ENCODE measurements around the gene ZNF394.
A peak's percentile ranks its signal among the peaks of the same experiment; 100 is the strongest.
"Not testable (repeated sequence)": the region's sequence is repeated elsewhere in the genome, so short reads cannot be mapped to it uniquely, and the experiment has no call there.

Gene ZNF394

DNA sequence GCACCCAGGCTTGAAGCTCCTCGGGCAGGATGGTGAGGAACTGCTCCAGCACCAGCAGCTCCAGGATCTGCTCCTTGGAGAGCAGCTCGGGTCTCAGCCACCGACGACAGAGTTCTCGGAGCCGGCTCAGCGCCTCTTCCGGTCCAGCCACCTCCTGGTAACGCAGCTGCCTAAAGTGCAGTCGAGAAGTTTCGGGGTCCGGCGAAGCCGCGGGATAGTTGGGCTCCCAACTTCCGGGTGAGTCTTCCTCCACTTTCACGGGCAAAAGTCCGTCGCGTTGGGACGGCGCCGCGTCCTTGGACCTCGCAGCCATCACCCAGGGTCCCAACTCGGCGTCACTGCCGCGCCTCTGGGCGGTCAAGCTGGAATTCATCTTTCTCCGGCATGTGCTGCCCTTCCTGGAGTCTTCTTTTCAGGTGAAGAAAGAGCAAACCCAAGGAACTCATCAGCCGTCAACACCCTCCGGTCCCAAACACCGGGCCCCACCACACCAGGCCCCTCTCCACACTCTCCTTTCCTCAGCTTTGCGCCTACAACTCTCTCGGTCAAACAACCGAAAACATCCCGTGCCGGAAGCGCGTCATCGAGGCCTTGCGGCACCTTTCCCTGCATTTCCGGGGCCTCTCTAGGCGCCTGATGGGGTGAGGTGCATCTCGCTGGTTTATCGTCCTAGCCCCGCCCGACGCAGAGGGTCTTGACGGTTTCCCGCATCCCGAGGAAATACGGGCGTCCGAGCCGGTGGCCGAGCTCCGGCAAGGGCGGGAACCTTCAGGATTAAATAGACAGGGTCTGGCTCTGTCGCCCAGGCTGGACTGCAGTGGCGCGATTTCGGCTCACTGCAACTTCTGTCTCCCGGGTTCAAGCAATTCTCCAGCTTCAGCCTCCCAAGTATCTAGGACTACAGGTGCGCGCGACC lies at the start of gene ZNF394:
ZNF394 (minus strand) TSS at position 561 of the 916 bp plus-strand sequence; CDS start at position 373, 188 bp downstream.
- peak; percentile 86 for DNase-seq

DNA sequence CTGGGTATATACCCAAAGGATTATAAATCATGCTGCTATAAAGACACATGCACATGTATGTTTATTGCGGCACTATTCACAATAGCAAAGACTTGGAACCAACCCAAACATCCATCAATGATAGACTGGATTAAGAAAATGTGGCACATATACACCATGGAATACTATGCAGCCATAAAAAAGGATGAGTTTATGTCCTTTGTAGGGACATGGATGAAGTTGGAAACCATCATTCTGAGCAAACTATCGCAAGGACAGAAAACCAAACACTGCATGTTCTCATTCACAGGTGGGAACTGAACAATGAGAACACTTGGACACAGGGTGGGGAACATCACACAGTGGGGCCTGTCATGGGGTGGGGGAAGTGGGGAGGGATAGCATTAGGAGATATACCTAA lies 49.5 kb upstream of the ZNF394 start:
- not testable (repeated sequence) for DNase-seq

DNA sequence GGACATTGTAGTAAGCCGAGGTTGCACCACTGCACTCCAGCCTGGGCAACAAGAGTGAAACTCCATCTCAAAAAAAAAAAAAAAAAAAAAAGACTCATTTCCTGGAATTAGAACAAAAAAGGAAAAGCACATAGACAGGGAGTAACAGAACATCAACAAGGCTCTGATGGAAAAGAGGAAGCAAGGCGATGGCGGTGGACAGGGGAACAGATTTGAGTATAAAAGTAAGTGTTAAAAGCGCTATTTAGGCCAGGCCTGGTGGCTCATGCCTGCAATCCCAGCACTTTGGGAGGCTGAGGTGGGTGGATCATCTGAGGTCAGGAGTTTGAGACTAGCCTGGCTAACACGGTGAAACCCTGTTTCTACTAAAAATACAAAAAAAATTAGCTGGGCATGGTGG lies 45.2 kb upstream of the ZNF394 start:
- not testable (repeated sequence) for DNase-seq

DNA sequence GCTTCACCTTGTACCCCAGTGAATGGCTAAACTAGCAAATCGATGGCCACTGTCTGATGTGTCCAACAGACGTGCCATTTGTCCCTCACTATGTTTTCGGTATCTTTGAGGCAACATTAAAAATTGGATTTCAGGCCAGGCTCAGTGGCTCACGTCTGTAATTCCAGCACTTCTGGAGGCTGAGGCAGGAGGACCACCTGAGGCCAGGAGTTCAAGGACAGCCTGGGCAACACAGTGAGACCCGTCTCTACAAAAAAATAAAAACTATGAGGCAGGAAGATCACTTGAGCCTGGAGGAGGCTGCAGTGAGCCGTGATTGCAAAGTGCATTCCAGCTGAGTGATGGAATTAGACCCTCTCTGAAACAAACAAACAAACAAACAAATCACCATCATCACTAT lies 43.8 kb upstream of the ZNF394 start:
- no peak for DNase-seq

DNA sequence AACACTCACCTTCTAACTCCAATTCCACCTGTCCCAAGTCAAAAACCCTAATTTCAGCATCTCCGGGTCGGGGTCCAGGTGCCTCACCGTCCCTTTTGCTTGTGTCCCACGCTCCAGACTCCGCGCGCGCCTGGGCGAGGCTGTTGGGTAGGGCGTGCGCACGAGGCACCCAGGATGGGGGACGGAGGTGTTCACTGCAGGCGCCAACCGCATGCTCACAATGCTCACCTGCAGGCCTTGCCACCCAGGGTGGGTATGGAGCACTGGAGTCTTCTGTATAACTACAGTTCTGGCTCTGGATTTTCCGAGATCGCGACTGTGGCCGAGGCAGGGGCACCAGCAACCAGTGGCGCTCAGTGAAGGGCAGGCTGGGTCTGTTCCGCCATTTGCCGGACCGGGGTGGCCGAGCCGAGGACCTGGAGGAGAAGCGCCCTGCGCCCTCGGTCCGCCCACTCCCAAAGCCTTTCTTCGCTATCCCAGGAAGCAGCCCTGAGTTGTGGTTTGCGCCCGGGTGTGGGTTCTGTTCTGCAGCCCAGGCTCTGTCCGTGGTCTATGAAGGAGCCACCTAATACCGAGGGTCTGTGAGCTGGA lies 43.1 kb upstream of the ZNF394 start:
- no peak for DNase-seq

DNA sequence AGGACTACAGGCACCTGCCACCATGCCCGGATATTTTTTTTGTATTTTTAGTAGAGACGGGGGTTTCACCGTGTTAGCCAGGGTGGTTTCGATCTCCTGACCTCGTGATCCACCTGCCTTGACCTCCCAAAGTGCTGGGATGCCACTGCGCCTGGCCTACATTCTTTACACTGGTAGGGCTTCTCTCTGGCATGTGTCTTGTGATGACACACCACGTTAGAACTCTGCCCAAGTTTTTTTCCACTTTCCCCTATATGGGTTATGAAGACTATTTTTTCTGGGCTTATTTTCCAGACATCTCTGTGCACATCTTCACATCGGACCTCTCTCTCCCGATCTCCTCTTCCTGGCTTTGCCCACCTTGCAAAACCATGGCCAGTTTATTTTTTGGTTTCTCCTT lies 41.1 kb upstream of the ZNF394 start:
- DNase-seq: no peak

DNA sequence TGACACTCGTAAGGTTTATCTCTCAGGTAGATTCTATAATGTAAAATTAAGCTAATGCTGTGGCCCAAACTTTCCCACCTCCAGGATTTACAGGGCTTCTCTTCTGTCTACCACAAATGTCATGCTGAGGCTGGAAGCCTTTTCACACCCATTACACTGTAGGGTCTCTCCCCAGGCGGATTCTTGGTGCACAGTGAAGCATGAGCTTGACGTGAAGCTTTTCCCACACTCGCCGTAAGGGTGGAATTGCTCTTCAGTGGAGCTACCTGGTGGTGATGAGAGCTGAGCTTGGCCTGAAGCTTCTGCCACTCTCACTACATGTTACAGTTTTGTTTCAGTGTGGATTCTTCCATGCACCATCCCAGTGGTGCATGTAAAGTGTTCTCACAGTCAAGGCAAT lies 40.5 kb upstream of the ZNF394 start:
- no peak for DNase-seq

DNA sequence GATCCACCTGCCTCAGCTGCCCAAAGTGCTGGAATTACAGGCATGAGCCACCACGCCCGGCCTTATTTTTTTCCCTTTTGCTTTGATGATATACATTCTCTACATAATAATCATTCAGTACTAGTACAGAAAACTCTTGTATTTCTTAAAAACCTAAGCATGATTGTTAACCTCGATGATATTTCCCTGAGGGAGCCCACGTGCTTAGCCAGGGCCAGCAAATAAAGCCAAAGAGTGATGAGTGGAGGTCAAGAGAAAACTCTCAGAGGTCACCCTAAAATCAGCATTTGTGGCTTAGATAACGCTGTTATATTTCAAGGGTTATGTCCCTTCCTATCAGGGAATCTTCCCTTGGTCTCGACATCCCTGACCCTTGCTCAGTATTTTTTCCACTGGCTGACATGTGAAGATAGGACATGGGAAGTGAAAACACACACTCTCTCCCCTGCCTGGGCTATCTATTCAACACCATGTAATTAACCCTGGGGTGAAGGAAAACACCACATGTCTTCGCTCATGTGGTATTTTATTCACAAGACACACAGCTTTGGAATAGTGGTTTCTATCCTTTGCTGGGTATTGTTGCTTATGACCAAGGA lies 39.2 kb upstream of the ZNF394 start:
- DNase-seq: no peak

DNA sequence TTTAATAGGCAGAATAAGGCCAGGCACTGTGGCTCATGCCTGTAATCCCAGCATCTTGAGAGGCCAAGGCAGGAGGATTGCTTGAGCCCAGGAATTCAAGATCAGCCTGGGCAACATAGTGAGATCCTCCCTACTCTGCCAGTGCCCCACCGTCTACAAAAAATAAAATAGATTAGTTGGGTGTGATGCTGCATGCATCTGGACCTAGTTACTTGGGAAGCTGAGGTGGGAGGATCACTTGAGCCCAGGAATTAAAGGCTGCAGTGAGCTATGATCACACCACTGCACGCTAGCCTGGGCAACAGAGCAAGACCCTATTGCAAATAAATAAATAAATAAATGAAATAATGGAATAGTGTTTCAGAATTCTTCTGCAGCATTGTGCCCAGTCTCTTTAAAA lies 35.6 kb upstream of the ZNF394 start:
- DNase-seq: no peak

DNA sequence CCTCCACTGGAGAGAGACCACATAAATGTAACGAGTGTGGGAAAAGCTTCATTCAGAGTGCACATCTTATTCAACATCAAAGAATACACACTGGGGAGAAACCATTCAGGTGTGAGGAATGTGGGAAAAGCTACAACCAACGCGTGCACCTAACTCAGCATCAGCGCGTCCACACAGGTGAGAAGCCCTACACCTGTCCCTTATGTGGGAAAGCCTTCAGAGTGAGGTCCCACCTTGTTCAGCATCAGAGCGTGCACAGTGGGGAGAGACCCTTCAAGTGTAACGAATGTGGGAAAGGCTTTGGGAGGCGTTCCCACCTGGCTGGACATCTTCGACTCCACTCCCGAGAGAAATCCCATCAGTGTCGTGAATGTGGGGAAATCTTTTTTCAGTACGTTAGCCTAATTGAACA lies 31.3 kb upstream of the ZNF394 start:
- no peak for DNase-seq

DNA sequence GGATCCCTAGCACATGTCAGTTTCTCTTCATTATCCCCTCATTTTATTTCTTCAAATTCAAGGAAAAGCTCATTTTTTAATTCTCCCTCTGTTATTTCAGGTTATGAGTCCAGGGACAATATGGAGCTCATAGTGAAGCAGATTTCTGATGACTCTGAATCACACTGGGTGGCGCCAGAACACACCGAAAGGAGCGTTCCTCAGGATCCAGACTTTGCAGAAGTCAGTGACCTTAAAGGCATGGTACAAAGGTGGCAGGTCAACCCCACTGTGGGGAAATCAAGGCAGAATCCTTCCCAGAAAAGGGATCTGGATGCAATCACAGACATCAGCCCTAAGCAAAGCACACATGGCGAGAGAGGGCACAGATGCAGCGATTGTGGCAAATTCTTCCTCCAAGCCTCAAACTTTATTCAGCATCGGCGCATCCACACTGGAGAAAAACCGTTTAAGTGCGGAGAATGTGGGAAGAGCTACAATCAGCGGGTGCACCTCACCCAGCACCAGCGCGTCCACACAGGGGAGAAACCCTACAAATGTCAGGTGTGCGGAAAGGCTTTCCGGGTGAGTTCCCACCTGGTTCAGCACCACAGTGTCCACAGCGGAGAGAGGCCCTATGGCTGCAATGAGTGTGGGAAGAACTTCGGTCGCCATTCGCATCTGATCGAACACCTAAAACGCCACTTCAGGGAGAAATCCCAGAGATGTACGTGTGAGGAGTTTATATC lies 25.8 kb upstream of the ZNF394 start:
- no peak for DNase-seq

DNA sequence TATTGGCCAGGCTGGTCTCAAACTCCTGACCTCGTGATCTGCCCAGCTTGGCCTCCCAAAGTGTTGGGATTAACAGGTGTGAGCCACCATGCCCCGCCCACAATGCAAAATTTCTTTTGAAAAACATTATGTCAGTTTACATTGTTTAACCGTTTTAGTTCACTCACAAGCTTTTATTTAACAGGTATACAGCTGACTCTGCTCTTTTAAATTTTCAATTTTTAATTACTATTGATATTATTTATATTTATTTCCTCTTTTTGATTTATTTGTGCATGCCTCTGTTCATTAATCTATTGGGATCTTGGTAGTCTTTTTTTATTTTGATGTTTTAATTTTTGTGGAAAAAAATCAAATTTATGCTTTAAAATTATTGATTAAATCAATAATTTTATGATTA lies 21.3 kb upstream of the ZNF394 start:
- no peak for DNase-seq

DNA sequence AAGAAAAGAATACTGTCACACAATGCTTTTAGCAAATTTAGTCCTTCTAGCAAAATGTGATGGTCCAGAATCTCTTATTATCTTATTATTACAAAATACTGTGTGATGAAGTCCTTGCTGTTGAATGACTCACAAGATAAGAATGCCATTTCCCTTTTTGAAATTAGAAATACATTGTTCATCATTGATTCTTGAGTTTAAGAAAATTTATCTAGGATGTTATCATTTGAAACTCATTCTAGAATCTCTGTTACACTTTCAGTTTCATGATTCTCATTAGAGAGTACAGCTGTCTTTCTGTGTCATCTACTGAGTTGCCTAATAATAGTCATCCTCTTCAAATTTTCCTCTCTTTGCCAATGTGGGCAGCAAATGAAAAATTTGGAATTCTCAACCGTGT lies 14.0 kb upstream of the ZNF394 start:
- no peak for DNase-seq

DNA sequence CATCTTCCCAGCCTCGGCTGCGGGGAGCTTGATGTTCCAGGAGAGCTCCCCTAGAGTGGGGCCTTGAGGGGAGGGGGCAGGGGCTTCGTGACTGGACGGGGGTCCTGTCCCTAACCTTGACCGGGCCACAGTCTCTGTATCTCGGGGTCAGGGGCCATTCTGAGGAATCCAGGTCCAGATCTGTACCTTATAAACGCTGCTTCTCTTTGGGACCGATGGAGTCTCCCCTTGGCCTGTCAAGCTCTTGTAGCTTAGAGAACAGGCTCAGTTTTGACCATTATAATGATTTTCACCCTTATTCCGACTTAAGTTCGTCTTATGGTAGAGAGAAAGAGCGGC lies 5.2 kb upstream of the ZNF394 start:
- no peak for DNase-seq

DNA sequence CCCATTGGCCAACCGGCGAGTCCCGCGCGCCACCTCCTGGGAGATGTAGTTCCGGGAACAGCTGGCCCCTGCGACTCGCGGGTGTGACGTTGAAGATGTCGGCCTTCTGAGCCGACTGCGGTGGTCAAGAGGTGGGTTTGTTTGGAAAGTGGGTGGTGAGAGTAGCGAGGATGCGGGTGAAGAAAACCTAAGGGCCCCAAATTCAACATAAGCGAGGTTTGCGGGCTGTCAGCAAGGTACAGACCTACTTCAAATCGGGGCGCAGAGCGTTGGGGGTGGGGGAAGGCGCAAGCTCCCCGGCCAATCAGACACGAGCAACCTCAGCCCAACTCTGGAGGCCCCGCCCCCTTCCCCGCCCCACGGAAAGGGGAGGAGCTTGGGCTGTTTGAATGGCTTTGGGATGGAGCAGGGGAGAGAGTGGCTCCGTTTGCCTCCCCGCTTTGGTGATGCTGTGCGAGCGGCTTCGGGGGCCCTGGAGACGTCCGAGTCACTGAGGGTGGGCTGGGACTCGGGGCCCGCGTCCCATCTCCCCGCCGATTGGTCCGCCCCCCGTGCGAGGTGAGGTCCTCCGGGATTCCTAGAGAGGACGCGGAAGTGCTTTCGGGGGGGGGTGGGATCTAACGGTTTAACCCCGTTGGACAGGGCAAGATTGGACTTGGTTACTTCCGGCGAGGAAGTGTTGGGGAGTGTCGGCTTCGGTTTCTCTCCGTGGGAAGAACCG lies 4.7 kb upstream of the ZNF394 start, which contains the start of gene ZKSCAN5:
ZKSCAN5 (plus strand) TSS at position 60 of the 721 bp plus-strand sequence. CDS start 1,383 bp downstream, outside the sequence.
- peak; percentile 97 for DNase-seq

DNA sequence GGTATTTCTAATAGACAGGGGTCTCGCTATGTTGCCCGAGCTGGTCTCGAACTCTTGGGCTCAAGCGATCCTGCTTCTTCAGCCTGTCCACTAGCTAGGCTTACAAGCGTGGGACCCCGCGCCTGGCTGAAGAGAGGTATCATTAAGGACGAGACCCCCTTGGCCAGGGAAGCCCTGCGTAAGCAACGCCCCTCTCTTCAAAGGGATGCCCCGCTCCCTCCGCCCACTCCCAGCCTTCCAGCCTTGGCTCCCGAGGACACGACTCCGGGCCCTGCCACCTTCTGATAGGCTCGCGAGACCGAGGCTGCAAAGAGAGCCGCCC lies 4.2 kb upstream of the ZNF394 start:
- no peak for DNase-seq

DNA sequence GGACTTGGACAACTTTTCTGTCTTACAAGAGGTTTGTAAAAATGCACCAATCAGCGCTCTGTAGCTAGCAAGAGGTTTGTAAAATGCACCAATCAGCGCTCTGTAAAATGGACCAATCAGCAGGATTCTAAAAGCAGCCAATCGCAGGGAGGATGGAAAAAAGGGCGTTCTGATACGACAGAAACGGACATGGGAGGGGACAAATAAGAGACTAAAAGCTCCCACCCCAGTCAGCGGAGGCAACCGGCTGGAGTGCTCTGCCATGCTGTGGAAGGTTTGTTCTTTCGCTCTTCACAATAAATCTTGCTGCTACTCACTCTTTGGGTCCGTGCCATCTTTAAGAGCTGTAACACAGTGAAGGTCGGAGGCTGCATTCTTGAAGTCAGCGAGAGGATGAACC lies 1.2 kb upstream of the ZNF394 start:
- not testable (repeated sequence) for DNase-seq

DNA sequence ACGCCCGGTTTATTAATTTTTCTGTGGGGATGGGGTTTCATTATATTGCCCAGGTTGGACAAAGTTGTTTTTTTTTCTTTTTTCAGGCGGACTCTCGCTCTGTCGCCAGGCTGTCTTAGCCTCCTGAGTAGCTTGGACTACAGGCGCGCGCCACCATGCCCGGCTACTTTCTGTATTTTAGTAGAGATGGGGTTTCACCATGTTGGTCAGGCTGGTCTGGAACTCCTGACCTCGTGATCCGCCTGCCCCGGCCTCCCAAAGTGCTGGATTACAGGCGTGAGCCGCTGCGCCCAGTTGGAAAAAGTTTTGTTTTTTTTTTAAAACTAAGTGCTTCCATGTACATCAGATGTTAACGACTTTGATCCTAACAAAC lies 542 bp upstream of the ZNF394 start:
- no peak for DNase-seq

DNA sequence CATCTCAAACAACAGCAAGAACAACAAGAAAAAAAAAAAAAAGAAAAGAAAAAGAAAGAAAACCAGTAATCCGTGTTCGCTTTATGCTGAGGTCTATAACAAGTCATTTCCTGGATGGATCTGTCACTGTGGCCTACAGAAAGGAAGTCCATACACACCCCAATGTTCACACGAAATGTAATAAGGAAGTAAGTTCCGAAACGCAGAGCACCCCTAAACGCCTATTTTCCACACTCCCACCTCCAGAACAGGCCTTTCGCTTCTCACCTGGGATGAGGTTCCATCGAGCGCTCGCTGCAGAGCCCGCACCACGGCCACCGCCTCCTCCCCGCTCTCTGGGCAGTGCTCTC lies 735 bp downstream of the ZNF394 start:
- DNase-seq: no peak

DNA sequence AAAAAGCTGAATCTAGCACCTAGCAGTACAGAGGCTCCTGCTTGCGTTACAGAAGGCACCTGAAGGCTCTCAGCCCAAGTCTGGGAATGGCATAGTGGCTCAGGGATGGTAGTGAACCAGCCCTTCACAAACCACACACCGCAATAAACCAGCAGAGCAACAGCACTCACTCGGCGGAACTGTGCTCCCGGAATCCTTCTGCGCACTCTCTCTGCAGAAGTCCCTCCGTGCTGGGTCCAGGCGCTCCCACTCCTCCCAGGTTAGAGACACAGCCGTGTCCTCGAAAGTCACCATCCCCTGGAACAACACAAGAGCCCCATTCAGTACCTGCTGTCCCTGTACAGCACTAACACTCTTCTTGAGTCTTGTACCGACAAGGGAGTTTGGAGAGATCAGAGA lies 1.5 kb downstream of the ZNF394 start:
- DNase-seq: no peak

DNA sequence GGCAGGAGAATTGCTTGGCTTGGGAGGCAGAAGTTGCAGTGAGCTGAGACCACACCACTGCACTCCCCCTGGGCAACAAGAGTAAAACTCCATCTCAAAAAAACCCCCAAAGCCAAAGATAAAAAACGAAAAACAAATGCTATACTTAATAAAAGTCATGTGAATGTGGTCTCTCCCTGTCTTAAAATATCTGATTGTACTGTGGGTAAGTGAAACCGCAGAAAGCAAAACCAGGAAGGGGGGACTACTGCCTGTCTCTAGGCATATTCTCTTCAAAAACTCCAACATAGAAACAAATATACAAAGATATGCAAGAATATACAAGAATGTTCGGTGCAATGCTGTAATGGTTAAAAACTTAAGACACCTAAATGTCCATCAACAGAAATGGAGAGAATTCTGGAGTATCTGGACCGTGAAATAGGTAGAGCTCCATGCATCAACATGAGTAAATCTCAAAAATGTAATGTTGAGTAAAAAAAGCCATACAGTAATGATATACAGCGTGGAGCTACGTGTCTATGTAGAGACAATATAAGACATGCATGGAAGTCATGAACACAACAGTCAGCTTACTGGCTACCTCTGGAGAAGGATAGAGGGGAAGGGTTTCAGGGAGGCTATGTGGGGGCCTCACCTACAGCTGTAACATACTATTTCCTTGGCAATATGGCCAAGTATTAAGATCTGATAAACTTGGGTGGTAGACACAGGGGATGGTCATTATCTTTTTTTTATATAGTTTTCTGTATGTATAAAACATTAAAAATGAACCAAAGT lies 2.1 kb downstream of the ZNF394 start:
- no peak for DNase-seq

DNA sequence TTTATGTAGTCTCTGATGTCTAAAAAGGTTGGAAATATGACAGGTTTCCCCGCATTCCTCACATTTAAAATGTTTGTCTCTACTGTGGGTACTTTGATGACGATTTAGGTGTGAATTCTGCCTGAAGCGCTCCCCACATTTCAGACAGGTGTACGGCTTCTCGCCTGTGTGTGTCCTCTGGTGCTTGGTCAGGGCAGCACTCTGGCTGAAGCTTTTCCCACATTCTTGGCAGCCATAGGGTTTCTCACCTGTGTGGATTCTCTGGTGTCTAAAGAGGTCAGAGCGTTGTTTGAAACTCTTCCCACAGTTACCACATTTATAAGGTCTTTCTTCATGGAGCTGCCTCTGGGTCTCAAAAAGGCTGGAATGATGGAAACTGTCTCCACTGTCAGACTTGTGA lies 6.3 kb downstream of the ZNF394 start:
- no peak for DNase-seq
